Activated CD8-positive, alpha-beta T cell treated with anti-CD3 and anti-CD28 coated beads for 36 hours (primary cell): ENCODE measurements around the gene DNAJB12. TPM values are rescaled to one million over a fixed set of nuclear protein-coding genes. Genes with fewer than 3 reads are reported as not detected.
A peak's percentile ranks its signal among the peaks of the same experiment; 100 is the strongest.
"Not testable (repeated sequence)": the region's sequence is repeated elsewhere in the genome, so short reads cannot be mapped to it uniquely, and the experiment has no call there.

Source experiments
- ATAC-seq: fragments of 200-7000 bp; cut with Tn5 transposase; one replicate; pipeline ENCODE4 v1.10.0; 2021; ENCODE audit warnings: mild to moderate bottlenecking, moderate library complexity
- CTCF ChIA-PET: fragments of 350-600 bp; sonication (Branson Sonifier 250); formaldehyde crosslinking; loops from one replicate; lab custom pipeline; 2021; ENCODE audit warnings: antibody characterized with exemption; lab: Charles Lee
- POLR2A ChIA-PET: fragments of 350-600 bp; sonication (Branson Sonifier 250); formaldehyde crosslinking; loops from one replicate; lab custom pipeline; 2021; ENCODE audit warnings: antibody characterized with exemption; lab: Charles Lee
- DNase-seq: peaks from one replicate; pipeline ENCODE4 v3.0.0-alpha.2; 2020
- H3K27ac Mint-ChIP-seq: one replicate; pipeline ENCODE4 v1.8.0; 2021; ENCODE audit warnings: mild to moderate bottlenecking, mixed read lengths
- H3K27me3 Mint-ChIP-seq: one replicate; pipeline ENCODE4 v1.8.0; 2021; ENCODE audit warnings: mixed read lengths
- H3K36me3 Mint-ChIP-seq: one replicate; pipeline ENCODE4 v1.8.0; 2021; ENCODE audit warnings: low read depth, mixed read lengths
- H3K4me1 Mint-ChIP-seq: one replicate; pipeline ENCODE4 v1.8.0; 2021; ENCODE audit warnings: low read depth, mixed read lengths
- H3K4me3 Mint-ChIP-seq: one replicate; pipeline ENCODE4 v1.8.0; 2021; ENCODE audit warnings: mild to moderate bottlenecking, moderate library complexity, mixed read lengths
- H3K9me3 Mint-ChIP-seq: one replicate; pipeline ENCODE4 v1.8.0; 2021; ENCODE audit warnings: mixed read lengths
- intact Hi-C: fragments of 100-400 bp; cut with micrococcal nuclease; formaldehyde crosslinking; loops from one replicate; pipeline ENCODE4 v1.10.0; 2022
- total RNA-seq, 2 experiments: library from RNA; stranded (reverse); gene quantifications; one replicate each; pipeline ENCODE4 v1.2.3, GENCODE V29; 2021
- TF ChIP-seq, protein P1 (sequence below): fragments of 200-600 bp; IDR thresholded peaks from one replicate; pipeline ENCODE4 v1.8.0; 2022; ENCODE audit warnings: antibody characterized with exemption, mild to moderate bottlenecking

The DNAJB12 gene
- total RNA-seq, 2 experiments from 2014 or later, result 17.1 to 17.5 TPM

DNA sequence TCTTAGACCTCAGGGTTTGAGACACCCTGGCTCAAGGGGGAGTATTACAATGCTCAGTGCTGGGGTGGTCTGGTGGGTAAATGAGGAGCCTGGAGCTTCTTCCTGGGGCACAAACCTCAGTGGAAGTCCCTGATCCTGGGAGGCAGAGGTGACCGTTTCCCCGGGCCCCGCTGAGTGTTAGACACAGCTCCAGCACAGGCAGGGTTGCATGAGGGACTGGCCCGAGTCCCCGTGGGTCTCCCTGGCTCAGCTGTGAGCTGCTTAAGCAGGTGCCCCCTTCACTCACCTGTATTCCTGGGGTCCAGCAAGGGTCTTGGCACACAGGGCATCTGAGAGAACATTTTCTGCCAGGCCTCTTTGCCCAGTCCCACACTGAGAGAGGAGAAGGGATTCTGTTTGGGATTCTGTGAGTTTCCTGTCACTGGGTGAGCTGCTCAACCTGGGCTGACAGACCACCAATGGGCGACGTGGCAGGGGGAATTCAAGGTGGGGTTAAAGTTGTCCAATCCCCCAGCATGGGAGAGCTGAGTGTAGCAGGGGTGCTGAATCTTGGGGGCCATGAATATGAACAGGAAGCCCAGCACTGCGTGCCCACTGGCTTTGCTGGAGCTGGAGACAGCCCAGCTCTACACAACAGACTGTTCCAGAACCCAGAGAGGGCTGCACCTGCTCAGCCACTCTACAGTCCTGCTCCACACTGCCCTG lies 51.1 kb downstream of the DNAJB12 start:
- ChIA-PET POLR2A (interaction anchor here (0.8 to 23.6 kb wide), 3 partner anchors 21 to 50 kb away, joined by 3 to 796 read pairs (median 62); partner anchors contain the start of gene DDIT4), CTCF (interaction anchor here (1.0 to 2.2 kb wide), 5 partner anchors 10 to 33 kb away, joined by 4 to 13 read pairs (median 4); no protein-coding TSS in a partner anchor)
- TF ChIP-seq, protein P1, sequence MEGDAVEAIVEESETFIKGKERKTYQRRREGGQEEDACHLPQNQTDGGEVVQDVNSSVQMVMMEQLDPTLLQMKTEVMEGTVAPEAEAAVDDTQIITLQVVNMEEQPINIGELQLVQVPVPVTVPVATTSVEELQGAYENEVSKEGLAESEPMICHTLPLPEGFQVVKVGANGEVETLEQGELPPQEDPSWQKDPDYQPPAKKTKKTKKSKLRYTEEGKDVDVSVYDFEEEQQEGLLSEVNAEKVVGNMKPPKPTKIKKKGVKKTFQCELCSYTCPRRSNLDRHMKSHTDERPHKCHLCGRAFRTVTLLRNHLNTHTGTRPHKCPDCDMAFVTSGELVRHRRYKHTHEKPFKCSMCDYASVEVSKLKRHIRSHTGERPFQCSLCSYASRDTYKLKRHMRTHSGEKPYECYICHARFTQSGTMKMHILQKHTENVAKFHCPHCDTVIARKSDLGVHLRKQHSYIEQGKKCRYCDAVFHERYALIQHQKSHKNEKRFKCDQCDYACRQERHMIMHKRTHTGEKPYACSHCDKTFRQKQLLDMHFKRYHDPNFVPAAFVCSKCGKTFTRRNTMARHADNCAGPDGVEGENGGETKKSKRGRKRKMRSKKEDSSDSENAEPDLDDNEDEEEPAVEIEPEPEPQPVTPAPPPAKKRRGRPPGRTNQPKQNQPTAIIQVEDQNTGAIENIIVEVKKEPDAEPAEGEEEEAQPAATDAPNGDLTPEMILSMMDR, result no peak
- DNase-seq (no peak), ATAC-seq (peak; percentile 12)
- Mint-ChIP-seq H3K9me3 (peaks cover 4% of the 10 kb centered on the region), H3K4me1 (peaks cover 54% of the 10 kb centered on the region), H3K36me3 (peaks cover 2% of the 10 kb centered on the region), H3K27me3 (no peaks in the 10 kb centered on the region), H3K27ac (peak overlapping the region; percentile 78), H3K4me3 (peak overlapping the region; percentile 12)
- intact Hi-C loops, result loop anchor here (2.0 kb wide), 1 partner anchor 15 kb away; no protein-coding TSS in a partner anchor

- Mint-ChIP-seq H3K36me3 (peaks cover 11% of the 10 kb centered on the region), H3K4me1 (peaks cover 55% of the 10 kb centered on the region), H3K4me3 (peak overlapping the region; percentile 80), H3K27me3 (no peaks in the 10 kb centered on the region), H3K9me3 (peaks cover 4% of the 10 kb centered on the region), H3K27ac (peak overlapping the region; percentile 99)
- CTCF ChIA-PET, result interaction anchor here (1.1 to 2.5 kb wide), 4 partner anchors 10 to 39 kb away, joined by 3 to 8 read pairs (median 5); partner anchors contain the start of gene DDIT4
- DNase-seq, result no peak
- TF ChIP-seq, protein P1, result no peak
- POLR2A ChIA-PET, result interaction anchor here (0.9 to 23.6 kb wide), 5 partner anchors 8 to 202 kb away, joined by 3 to 796 read pairs (median 39); partner anchors contain the start of gene DDIT4
- ATAC-seq, result no peak
- intact Hi-C loops, result loop anchor here (5.0 kb wide), 2 partner anchors 37 to 52 kb away; no protein-coding TSS in a partner anchor
These were observed 55.9 kb downstream of the DNAJB12 start for GRCh38 chr10:72298592-72299519.

GRCh38 chr10:72297805-72298591 lies 56.7 kb downstream of the DNAJB12 start:
- ChIA-PET CTCF (interaction anchor here (0.8 to 2.5 kb wide), 12 partner anchors 11 to 79 kb away, joined by 3 to 8 read pairs (median 4); partner anchors contain the start of gene DDIT4), POLR2A (interaction anchor here (0.7 to 23.6 kb wide), 15 partner anchors 9 to 215 kb away, joined by 3 to 796 read pairs (median 6); partner anchors contain the start of genes DDIT4 and SPOCK2)
- Mint-ChIP-seq H3K9me3 (peaks cover 4% of the 10 kb centered on the region), H3K4me1 (peaks cover 56% of the 10 kb centered on the region), H3K4me3 (peak overlapping the region; percentile 80), H3K27ac (peak overlapping the region; percentile 99), H3K27me3 (no peaks in the 10 kb centered on the region), H3K36me3 (peaks cover 11% of the 10 kb centered on the region)
- intact Hi-C loops, result loop anchor here (5.0 kb wide), 2 partner anchors 36 to 51 kb away; no protein-coding TSS in a partner anchor
- TF ChIP-seq, protein P1, result no peak
- DNase-seq (peak; percentile 98), ATAC-seq (peak; percentile 76)

- intact Hi-C loops, result loop anchor here (5.0 kb wide), 2 partner anchors 35 to 50 kb away; no protein-coding TSS in a partner anchor
- Mint-ChIP-seq H3K27ac (peak overlapping the region; percentile 99), H3K9me3 (peaks cover 4% of the 10 kb centered on the region), H3K4me1 (peaks cover 62% of the 10 kb centered on the region), H3K36me3 (peaks cover 11% of the 10 kb centered on the region), H3K4me3 (peak overlapping the region; percentile 80), H3K27me3 (no peaks in the 10 kb centered on the region)
- TF ChIP-seq, protein P1, result no peak
- ChIA-PET CTCF (interaction anchor here (0.6 to 2.5 kb wide), 13 partner anchors 11 to 78 kb away, joined by 3 to 8 read pairs (median 4); partner anchors contain the start of gene DDIT4), POLR2A (interaction anchor here (0.6 to 23.6 kb wide), 15 partner anchors 9 to 214 kb away, joined by 3 to 796 read pairs (median 6); partner anchors contain the start of genes DDIT4 and SPOCK2)
- ATAC-seq, result peak; percentile 52
- DNase-seq, result peak; percentile 99
These were observed 57.4 kb downstream of the DNAJB12 start for GRCh38 chr10:72297281-72297804.

GRCh38 chr10:72296829-72297280 lies 57.9 kb downstream of the DNAJB12 start:
- H3K4me3 Mint-ChIP-seq, result peak overlapping the region; percentile 80
- ChIA-PET POLR2A (interaction anchor here (0.6 to 23.6 kb wide), 16 partner anchors 10 to 214 kb away, joined by 3 to 796 read pairs (median 6); partner anchors contain the start of genes DDIT4 and SPOCK2), CTCF (interaction anchor here (0.6 to 2.5 kb wide), 13 partner anchors 10 to 78 kb away, joined by 3 to 8 read pairs (median 4); no protein-coding TSS in a partner anchor)
- not testable (repeated sequence) for DNase-seq, H3K9me3 Mint-ChIP-seq, H3K27me3 Mint-ChIP-seq, ATAC-seq
- peak overlapping the region; percentile 99 for H3K27ac Mint-ChIP-seq
- intact Hi-C loops, result loop anchor here (5.0 kb wide), 2 partner anchors 35 to 50 kb away; no protein-coding TSS in a partner anchor
- peaks cover 67% of the 10 kb centered on the region for H3K4me1 Mint-ChIP-seq
- H3K36me3 Mint-ChIP-seq, result peaks cover 11% of the 10 kb centered on the region
